ENCODE measurements around the gene ANKMY1. TPM values are rescaled to one million over a fixed set of nuclear protein-coding genes. Genes with fewer than 3 reads are reported as not detected.
"Not testable (repeated sequence)": the region's sequence is repeated elsewhere in the genome, so short reads cannot be mapped to it uniquely, and the experiment has no call there.

The ANKMY1 gene
- total RNA-seq, 4 donors from 2014 or later = 9.1 to 10.9 (median 10.2) TPM

GRCh38 chr2:240500561-240501423, 57.0 kb downstream of the ANKMY1 start:
- 95% methylated on average over 13 of the region's 24 CpGs for WGBS

GRCh38 chr2:240499309-240500301, 58.2 kb downstream of the ANKMY1 start:
- no peak overlapping the region for H3K4me3 ChIP-seq
- no peaks in the 10 kb centered on the region for H3K27me3 ChIP-seq
- peak; percentile 62 for DNase-seq (ENCODE audit: extremely low spot score)
- no peak overlapping the region for H3K27ac ChIP-seq (replicated peaks in 1 of 4)
- no peaks in the 10 kb centered on the region for H3K9me3 ChIP-seq
- no peaks in the 10 kb centered on the region for H3K4me1 ChIP-seq
- TF ChIP-seq POLR2AphosphoS5 (IDR thresholded peaks at IDR 0.05) = no peak
- TF ChIP-seq CTCF (IDR thresholded peaks at IDR 0.05) = no peak
- no peak for TF ChIP-seq POLR2A (IDR thresholded peaks at IDR 0.05; ENCODE audit: low read depth)
- TF ChIP-seq EP300 (IDR thresholded peaks at IDR 0.05) = no peak
- peaks cover 0 to 28% (median 19%) of the 10 kb centered on the region in 4 donors for H3K36me3 ChIP-seq
- WGBS = 97% methylated on average over 26 of the region's 32 CpGs
- intact Hi-C loops (cut with DNase I) = no loop called here

More at GRCh38 chr2:240500561-240501423, 57.0 kb downstream of the ANKMY1 start:
- Histone ChIP-seq H3K4me3 (no peak overlapping the region), H3K36me3 (peaks cover 0 to 33% (median 19%) of the 10 kb centered on the region in 4 donors), H3K4me1 (no peaks in the 10 kb centered on the region), H3K27me3 (no peaks in the 10 kb centered on the region), H3K27ac (replicated peaks in 1 of 4) (no peak overlapping the region), H3K9me3 (no peaks in the 10 kb centered on the region)
- intact Hi-C loops (cut with DNase I) = no loop called here
- TF ChIP-seq POLR2AphosphoS5 (IDR thresholded peaks at IDR 0.05) (no peak), POLR2A (IDR thresholded peaks at IDR 0.05; ENCODE audit: low read depth) (no peak)
- peak; percentile 86 for DNase-seq (ENCODE audit: extremely low spot score)

- Histone ChIP-seq H3K27me3 (no peaks in the 10 kb centered on the region), H3K27ac (replicated peaks in 1 of 4) (no peak overlapping the region), H3K9me3 (no peaks in the 10 kb centered on the region), H3K36me3 (peaks cover 0 to 28% (median 20%) of the 10 kb centered on the region in 4 donors), H3K4me3 (no peak overlapping the region), H3K4me1 (no peaks in the 10 kb centered on the region)
- no peak for DNase-seq (ENCODE audit: extremely low spot score)
- intact Hi-C loops (cut with DNase I) = no loop called here
- WGBS = 85% methylated on average over 9 of the region's 9 CpGs
- TF ChIP-seq POLR2AphosphoS5 (IDR thresholded peaks at IDR 0.05) (no peak), EP300 (IDR thresholded peaks at IDR 0.05) (no peak), POLR2A (IDR thresholded peaks at IDR 0.05; ENCODE audit: low read depth) (no peak), CTCF (IDR thresholded peaks at IDR 0.05) (no peak)
Measured at GRCh38 chr2:240498958-240499260, 58.9 kb downstream of the ANKMY1 start.

- WGBS = 87% methylated on average over 13 of the region's 13 CpGs
- TF ChIP-seq POLR2AphosphoS5 (IDR thresholded peaks at IDR 0.05) (no peak), CTCF (IDR thresholded peaks at IDR 0.05) (no peak), POLR2A (IDR thresholded peaks at IDR 0.05; ENCODE audit: low read depth) (no peak), EP300 (IDR thresholded peaks at IDR 0.05) (no peak)
- H3K4me3 ChIP-seq = no peak overlapping the region
- H3K36me3 ChIP-seq = peaks cover 0 to 28% (median 21%) of the 10 kb centered on the region in 4 donors
- H3K27ac ChIP-seq (replicated peaks in 1 of 4) = no peak overlapping the region
- H3K4me1 ChIP-seq = no peaks in the 10 kb centered on the region
- no peaks in the 10 kb centered on the region for H3K9me3 ChIP-seq
- no peaks in the 10 kb centered on the region for H3K27me3 ChIP-seq
- intact Hi-C loops (cut with DNase I) = no loop called here
- peak; percentile 79 for DNase-seq (ENCODE audit: extremely low spot score)
Measured at GRCh38 chr2:240498171-240498957, 59.4 kb downstream of the ANKMY1 start.

GRCh38 chr2:240497082-240497481, 60.7 kb downstream of the ANKMY1 start:
- H3K4me3 ChIP-seq; H3K4me1 ChIP-seq; H3K27me3 ChIP-seq; intact Hi-C loops (cut with DNase I); DNase-seq (ENCODE audit: extremely low spot score); H3K9me3 ChIP-seq; H3K27ac ChIP-seq (replicated peaks in 1 of 4): not testable (repeated sequence)
- 94% methylated on average over 7 of the region's 7 CpGs for WGBS
- peaks cover 0 to 28% (median 21%) of the 10 kb centered on the region in 4 donors for H3K36me3 ChIP-seq
